Measurements from ENCODE around the gene CACNA2D2. TPM values are rescaled to one million over a fixed set of nuclear protein-coding genes. Genes with fewer than 3 reads are reported as not detected.

Gene CACNA2D2
- total RNA-seq, 1 donor from 2014 or later = 4.3 TPM

- H3K9ac ChIP-seq = no peak overlapping the region
- Mint-ChIP-seq H3K27ac (no peak overlapping the region), H3K9me3 (no peaks in the 10 kb centered on the region), H3K36me3 (no peaks in the 10 kb centered on the region), H3K27me3 (ENCODE audit: insufficient read depth, low read depth) (peaks cover 7% of the 10 kb centered on the region), H3K4me1 (peaks cover 27% of the 10 kb centered on the region), H3K4me3 (no peak overlapping the region)
- H3K27ac ChIP-seq = no peak overlapping the region
- H3K9me3 ChIP-seq (ENCODE audit: low read depth) = no peaks in the 10 kb centered on the region
- no peaks in the 10 kb centered on the region for H3K36me3 ChIP-seq
- H3K4me1 ChIP-seq = peaks cover 17% of the 10 kb centered on the region
- peak; percentile 36 for DNase-seq (ENCODE audit: low spot score)
- H2AFZ ChIP-seq (replicated peaks) = no peak overlapping the region
- H4K20me1 ChIP-seq (ENCODE audit: low read depth) = no peaks in the 10 kb centered on the region
- H3K4me2 ChIP-seq = no peak overlapping the region
- no peak for TF ChIP-seq EZH2phosphoT487 (IDR thresholded peaks at IDR 0.05)
- no peaks in the 10 kb centered on the region for H3K79me2 ChIP-seq (ENCODE audit: low read depth)
- H3F3A ChIP-seq (ENCODE audit: low read depth) = peaks cover 2% of the 10 kb centered on the region
- H3K4me3 ChIP-seq = no peak overlapping the region
- H3K27me3 ChIP-seq = no peaks in the 10 kb centered on the region
Observed at GRCh38 chr3:50459785-50460184, 43.6 kb downstream of the CACNA2D2 start.

GRCh38 chr3:50457988-50458387 is 45.4 kb downstream of the CACNA2D2 start:
- H3K27me3 Mint-ChIP-seq (ENCODE audit: insufficient read depth, low read depth) = peaks cover 10% of the 10 kb centered on the region
- TF ChIP-seq EZH2 (IDR thresholded peaks at IDR 0.05) = no peak
- no peak for TF ChIP-seq CTCF (IDR thresholded peaks at IDR 0.05)
- no peak for TF ChIP-seq EZH2phosphoT487 (IDR thresholded peaks at IDR 0.05)

GRCh38 chr3:50455161-50456018 is 48.0 kb downstream of the CACNA2D2 start:
- H3K9ac ChIP-seq = no peak overlapping the region
- no peaks in the 10 kb centered on the region for H3K79me2 ChIP-seq (ENCODE audit: low read depth)
- Mint-ChIP-seq H3K9me3 (no peaks in the 10 kb centered on the region), H3K36me3 (no peaks in the 10 kb centered on the region), H3K27me3 (ENCODE audit: insufficient read depth, low read depth) (peaks cover 7% of the 10 kb centered on the region), H3K4me1 (peaks cover 41% of the 10 kb centered on the region), H3K4me3 (peak overlapping the region; percentile 54), H3K27ac (peak overlapping the region; percentile 98)
- H4K20me1 ChIP-seq (ENCODE audit: low read depth) = no peaks in the 10 kb centered on the region
- H3F3A ChIP-seq (ENCODE audit: low read depth) = peaks cover 7% of the 10 kb centered on the region
- TF ChIP-seq EZH2 (IDR thresholded peaks at IDR 0.05) (no peak), EZH2phosphoT487 (IDR thresholded peaks at IDR 0.05) (no peak), CTCF (IDR thresholded peaks at IDR 0.05) (no peak)
- no peak overlapping the region for H2AFZ ChIP-seq (replicated peaks)
- DNase-seq (ENCODE audit: low spot score) = no peak
- no peak overlapping the region for H3K27ac ChIP-seq
- H3K4me1 ChIP-seq = peaks cover 27% of the 10 kb centered on the region
- no peaks in the 10 kb centered on the region for H3K27me3 ChIP-seq
- H3K36me3 ChIP-seq = no peaks in the 10 kb centered on the region
- H3K4me2 ChIP-seq = no peak overlapping the region
- H3K4me3 ChIP-seq = no peak overlapping the region
- H3K9me3 ChIP-seq (ENCODE audit: low read depth) = no peaks in the 10 kb centered on the region

More at GRCh38 chr3:50457988-50458387, 45.4 kb downstream of the CACNA2D2 start:
- Histone ChIP-seq H3K4me3 (no peak overlapping the region), H3K9me3 (ENCODE audit: low read depth) (no peaks in the 10 kb centered on the region), H3K36me3 (no peaks in the 10 kb centered on the region), H3K27ac (no peak overlapping the region), H2AFZ (replicated peaks) (no peak overlapping the region), H4K20me1 (ENCODE audit: low read depth) (no peaks in the 10 kb centered on the region), H3K27me3 (no peaks in the 10 kb centered on the region), H3K79me2 (ENCODE audit: low read depth) (no peaks in the 10 kb centered on the region), H3K9ac (no peak overlapping the region), H3K4me1 (peaks cover 23% of the 10 kb centered on the region), H3K4me2 (no peak overlapping the region), H3F3A (ENCODE audit: low read depth) (peaks cover 7% of the 10 kb centered on the region)
- H3K4me1 Mint-ChIP-seq = peaks cover 37% of the 10 kb centered on the region
- no peak overlapping the region for H3K27ac Mint-ChIP-seq
- DNase-seq (ENCODE audit: low spot score) = no peak
- no peaks in the 10 kb centered on the region for H3K36me3 Mint-ChIP-seq
- H3K9me3 Mint-ChIP-seq = no peaks in the 10 kb centered on the region
- H3K4me3 Mint-ChIP-seq = no peak overlapping the region

Data from neural progenitor cell (in vitro differentiated cells).